AG09309 (cell line): ENCODE data around the gene CABP4.
A peak's percentile ranks its signal among the peaks of the same experiment; 100 is the strongest.

Experiments
- DNase-seq: peaks from one replicate; pipeline ENCODE4 v3.0.0-alpha.2; 2010; ENCODE audit warnings: low read depth
- H3K4me3 ChIP-seq: 2 replicates; pipeline ENCODE4 v1.5.1; 2011; ENCODE audit warnings: mild to moderate bottlenecking, low read depth, low read length, moderate library complexity; ENCODE audit not compliant: control insufficient read depth
- CTCF ChIP-seq: IDR thresholded peaks from 2 replicates; pipeline ENCODE4 v1.5.1; 2011; ENCODE audit warnings: mild to moderate bottlenecking, low read depth, low read length, inconsistent platforms; ENCODE audit not compliant: insufficient read depth, control insufficient read depth; ENCODE audit errors: missing control alignments

Gene CABP4

GRCh38 chr11:67500484-67500821, 45.3 kb downstream of the CABP4 start:
- no peak for DNase-seq
- no peak for TF ChIP-seq CTCF
- H3K4me3 ChIP-seq: no peak overlapping the region

GRCh38 chr11:67500831-67501715, 45.9 kb downstream of the CABP4 start:
- H3K4me3 ChIP-seq: no peak overlapping the region
- DNase-seq: no peak
- no peak for TF ChIP-seq CTCF

- TF ChIP-seq CTCF: no peak
- no peak for DNase-seq
- H3K4me3 ChIP-seq: no peak overlapping the region
Observed at GRCh38 chr11:67501854-67502253, 46.7 kb downstream of the CABP4 start.

GRCh38 chr11:67502328-67502979, 47.3 kb downstream of the CABP4 start:
- no peak overlapping the region for H3K4me3 ChIP-seq
- no peak for TF ChIP-seq CTCF
- DNase-seq: no peak

- TF ChIP-seq CTCF: no peak
- no peak for DNase-seq
- H3K4me3 ChIP-seq: peak overlapping the region; percentile 53
Observed at GRCh38 chr11:67503119-67504004, 48.2 kb downstream of the CABP4 start.
